HG03108 (cell line): Measurements from ENCODE around the gene FDX2.

Source experiments
- ATAC-seq: cut with Tn5 transposase; IDR thresholded peaks from one replicate; pipeline ENCODE4 v1.9.1; 2021; ENCODE audit warnings: moderate library complexity; ENCODE audit not compliant: unreplicated experiment

The FDX2 gene

DNA sequence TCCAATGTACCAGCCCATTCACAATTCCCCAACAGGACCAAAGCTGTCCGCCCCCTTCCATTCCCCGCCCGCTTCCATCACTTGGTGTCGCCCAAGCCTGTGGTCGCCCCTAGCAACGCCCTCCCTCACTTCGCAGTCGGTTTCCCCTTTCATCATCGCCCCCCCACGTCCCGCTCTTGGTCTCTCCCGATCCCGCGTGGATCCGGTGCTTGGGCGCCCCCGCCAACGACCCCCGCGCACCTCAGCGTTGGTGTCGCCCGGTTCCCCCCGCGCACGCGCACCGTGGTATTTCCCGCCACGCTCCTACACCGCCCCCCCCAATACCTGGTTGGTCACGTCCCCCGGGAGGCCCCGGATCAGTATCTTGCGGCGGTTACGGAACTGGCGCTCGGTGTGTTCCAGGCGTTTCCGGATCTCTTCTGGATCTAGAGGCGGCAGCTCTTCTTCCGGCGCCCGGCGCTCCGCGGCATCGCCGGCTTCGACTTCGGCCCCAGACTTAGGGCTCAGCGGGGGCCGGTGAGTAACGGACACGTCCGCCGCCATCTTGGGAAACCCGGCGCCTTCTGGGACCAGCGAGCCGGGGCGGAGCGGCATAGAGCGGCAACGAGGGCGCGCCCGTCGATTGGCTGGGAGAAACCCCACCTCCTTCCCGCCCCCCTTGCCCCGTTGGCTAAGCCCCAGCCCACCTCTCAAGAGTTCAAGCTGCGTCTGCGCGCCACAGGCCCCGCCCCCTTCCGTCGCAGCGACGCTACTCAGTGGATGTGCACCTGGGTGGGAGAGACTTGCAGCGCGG, 17.3 kb upstream of the FDX2 start, which contains the start of gene RAVER1:
RAVER1 (minus strand) TSS at position 565 of the 793 bp plus-strand sequence; CDS start at position 543, 22 bp downstream.
- peak; percentile 81 for ATAC-seq

DNA sequence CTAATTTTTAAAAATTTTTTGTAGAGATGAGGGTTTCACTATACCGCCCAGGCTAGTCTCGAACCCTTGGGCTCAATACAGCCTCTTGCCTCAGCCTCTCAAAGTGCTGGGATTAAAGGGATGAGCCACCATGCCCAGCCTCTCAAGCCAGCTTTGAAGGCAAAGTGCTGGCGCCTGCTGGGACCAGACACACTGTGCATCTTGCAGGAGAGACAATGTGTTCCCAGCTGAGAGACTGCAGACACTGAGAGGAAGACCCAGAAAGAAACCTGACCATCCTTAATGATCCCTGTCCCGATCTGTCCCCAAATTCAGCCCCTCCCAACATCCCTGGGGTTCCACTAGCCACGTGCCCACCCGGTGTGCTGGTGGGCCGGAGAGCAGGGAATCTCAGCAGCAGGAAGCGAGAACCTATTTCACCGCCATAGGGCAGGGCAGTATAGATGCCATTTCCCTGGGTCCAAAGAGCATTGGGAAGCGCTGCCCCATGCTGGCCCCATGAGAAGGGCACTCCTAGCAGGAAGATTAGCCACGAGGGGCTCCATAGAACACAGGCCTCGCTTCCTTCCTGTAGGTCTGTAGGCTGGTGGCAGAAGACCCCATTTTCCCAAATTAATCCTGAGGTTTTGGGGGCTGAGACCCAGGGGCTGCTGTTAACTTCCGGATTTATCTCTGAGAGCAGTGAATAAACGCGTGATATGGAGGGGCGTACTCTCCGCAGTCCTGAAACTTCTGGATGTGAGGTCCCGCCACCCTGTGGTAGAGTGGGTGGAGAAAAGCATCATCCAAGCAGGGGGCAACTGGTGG, 16.5 kb upstream of the FDX2 start:
- ATAC-seq = no peak

DNA sequence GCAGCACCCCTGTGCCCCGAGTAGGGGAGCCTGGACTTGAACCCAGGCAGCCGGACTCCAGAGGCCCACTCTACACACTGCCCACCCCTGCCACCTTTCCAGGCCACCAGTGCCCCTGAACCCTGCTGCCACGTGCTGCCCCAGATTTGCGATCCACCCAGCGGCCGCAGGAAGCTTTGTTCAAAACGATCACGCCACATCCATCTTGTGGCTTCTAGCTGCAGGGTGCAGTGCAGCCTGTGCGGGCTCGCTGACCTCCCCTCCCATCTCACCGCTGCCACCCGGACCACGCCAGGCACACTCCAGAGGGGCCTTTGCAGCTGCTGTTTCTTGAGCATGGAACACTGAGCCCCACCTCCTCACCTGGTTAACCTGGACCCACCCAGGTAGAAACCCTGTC, 13.7 kb upstream of the FDX2 start:
- ATAC-seq = no peak

DNA sequence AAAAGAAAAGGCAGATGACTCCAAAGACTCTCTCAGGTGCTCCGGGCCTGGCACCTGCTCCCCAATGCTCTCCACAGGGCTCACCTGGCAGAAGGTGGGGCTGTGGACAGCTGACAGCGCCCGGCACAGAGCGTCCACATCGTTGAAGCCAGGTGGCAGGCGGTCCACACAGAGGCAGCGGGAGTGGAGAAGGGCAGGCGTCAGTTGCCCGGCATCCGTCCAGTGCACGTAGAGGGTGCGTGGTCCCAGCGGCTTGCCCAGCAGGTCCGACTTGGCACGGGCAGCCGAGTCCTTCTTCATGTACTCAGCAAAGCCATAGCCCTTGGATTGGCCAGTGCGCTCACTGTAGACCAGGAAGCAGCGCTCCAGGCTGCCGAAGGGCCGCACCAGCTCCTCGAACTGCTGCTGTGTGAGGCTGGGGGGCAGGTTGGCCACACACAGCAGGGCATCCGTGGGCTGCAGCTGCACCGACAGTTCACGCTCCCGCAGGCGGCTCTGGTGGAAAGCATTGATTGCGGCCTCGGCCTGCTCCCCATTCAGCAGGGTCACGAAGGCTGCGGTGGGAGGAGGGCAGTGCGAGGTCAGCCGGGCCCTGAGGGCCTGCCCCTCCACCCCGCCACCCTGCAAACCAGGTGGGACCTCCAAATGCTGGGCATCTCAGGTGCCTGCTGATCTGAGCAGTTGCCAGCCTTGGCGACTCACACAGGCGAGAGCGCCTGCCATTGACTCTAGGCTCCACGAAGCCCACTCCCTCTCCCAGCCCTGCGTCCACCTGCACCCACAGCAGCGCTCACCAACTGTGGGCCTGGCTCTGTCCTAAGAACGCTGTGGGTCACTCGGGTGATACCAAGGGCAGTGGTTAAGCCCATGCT, 13.0 kb upstream of the FDX2 start:
- no peak for ATAC-seq

DNA sequence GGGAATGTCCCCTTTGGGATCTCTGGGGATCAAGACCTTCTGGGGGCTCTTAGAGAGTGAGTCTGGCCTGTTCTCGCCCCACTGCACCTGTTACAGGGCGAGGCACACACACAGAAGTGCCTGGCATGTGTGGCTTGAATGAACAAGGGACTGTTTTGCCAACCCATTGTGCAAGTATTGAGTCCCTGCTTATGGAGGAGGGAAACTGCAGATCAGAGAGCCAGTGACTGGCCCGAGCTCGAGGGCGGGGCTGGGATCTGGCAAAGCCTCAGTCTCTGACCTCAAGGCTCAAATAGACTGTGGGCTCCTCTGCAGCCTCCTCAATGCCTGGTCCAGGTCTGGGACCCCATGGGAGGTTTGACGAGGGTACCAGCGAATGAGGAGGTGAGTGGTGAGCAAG, 12.0 kb upstream of the FDX2 start:
- no peak for ATAC-seq

DNA sequence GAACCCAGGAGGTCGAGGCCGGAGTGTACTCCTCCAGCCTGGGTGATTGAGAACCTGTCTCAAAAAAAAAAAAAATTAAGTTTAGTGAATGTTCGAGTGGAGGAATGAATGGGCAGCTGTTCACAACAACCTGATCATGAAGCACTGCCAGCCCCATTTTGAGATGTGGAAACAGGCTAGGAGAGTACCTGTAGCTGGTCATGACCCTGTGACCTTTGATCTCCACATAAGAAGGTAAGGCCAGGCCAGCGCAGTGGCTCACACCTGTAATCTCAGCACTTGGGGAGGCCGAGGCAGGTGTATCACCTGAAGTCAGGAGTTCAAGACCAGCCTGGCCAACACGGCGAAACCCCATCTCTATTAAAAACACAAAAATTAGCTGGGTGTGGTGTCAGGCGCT, 9.9 kb upstream of the FDX2 start:
- ATAC-seq = no peak

DNA sequence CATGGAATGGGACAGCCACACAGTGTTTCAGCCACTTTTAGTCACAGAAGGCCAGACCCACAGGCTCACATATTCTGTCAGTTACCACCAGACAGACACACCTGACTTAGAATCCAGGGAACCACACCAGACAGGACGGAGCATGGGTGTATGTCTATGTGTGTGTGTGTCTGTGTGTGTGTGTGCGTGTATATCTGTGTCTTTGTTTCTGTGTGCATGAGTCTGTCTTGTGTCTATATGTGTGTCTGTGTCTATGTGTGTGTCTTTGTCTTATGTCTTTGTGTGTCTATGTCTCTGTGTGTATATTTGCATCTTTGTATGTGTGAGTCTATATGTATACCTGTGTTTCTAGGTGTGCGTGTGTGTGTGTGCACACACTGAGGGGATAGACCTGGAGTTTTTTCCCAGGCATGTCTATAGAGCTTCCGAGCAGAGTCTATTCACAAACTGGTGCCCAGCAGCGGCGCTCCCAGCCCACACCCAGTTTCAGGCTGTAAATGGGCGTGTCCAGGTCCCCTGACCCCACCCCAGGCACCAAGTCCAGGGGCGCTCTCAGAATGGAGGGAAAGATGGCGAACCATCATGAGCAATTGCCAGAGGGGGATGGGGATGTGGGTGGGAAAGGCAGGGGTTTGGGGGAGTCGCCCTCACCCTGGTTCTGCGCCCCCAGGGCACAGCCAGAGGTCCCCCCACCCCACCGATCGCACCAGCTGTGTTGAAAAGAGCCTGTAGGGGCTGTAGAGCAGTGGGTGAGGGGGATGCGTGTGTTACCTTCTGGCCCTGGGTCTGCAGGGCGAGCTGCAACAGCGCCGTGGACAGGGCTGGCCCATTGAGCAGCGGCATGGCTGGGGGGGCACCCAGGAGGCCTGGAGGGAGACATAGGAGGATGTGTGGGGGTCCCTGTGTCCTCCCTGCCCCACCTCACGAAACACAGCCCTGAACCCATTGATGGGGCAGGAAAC, 6.3 kb upstream of the FDX2 start:
- no peak for ATAC-seq

DNA sequence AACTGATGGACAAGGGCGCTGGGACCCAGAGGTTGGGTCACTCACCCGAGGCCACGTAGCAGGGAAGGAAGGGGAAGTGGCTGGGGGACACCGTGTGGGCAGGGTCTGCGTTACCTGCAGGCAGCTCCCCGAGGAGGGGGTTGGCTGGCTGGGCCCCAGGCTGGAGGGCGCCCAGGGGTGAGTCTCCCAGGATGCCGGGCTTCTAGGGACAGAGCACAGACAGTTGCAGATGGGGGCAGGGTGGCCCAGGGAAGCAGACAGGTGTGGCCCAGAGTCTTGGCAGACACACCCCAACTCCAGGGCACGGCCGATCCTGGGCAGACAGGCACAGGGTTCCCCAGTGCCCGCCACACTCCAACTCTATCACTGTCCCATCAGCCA, 5.6 kb upstream of the FDX2 start:
- no peak for ATAC-seq

DNA sequence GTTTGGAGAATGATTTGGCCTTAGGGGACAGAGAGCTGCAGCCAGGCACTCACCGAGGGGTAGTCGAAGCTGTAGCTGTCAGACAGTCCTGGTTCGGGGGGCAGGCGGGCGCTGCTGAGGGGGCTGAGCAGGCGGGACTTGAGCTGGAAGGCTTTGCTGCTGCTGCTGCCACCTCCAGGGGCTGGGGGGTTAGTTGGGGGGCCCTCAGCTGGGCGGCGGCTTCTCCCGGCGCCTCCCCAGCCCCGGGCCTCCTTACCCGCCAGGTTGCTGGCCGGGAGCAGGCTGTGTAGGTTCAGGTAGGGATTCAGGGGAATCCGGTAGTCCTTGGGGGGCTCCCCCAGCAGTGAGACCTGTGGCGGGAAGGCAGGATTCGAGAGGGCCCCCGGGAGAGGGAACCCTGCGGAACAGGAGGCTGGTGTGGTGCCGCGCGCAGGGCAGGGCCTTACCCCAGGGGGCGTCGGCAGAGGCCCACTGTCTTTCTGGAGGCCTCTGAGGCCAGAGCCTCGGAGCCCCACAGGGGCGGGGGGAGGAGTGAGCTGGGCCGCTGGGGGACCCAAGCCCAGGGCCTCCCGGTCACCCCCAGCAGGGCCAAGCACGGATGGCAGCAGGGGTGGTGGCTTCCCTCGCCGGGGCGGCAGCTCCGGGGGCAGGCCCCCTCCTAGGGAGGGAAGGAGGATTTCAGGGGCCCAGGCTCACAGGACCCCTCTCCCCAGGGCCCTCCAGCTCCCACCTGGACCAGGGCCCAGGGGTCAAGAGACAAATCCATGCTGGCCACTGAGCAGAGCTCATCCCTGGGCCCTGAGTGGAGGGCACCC, 5.0 kb upstream of the FDX2 start:
- ATAC-seq = no peak

DNA sequence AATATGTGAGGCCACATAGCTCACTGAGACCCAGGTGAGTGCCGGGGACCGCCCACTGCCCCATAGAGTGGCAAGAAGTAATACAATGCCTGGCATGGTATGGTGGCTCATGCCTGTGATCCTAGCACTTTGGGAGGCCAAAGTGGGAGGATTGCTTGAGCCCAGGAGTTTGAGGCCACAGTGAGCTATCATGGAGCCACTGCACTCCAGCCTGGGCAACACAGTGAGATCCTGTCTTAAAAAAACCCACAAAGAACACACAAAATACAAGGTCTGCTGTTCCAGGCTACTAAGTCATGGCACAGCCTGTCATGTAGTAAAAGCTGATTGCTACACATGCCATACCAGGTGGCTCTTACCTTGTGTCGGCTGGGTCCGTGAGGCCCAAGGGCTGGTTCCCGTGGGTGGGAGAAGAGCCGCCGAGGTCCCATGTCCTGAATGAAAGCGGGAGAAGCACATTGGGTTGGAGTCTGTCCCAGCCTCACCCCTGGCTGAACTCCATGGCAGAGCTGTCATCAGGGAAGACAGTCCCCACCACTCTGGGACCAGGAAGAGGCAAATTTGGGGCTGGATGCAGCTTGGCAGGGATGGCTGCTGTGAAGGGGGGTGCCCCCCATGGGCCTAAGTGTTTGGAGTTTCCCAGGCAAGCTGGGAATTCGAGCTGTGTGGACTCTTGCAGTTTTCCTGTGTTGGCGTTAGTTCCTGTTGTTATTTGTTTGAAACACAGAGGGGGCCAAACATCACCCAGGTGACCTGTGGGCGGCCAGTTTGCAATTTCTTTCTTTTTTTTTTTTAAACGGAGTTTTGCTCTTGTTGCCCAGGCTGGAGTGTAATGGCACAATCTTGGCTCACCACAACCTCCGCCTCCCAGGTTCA, 3.2 kb upstream of the FDX2 start:
- no peak for ATAC-seq

DNA sequence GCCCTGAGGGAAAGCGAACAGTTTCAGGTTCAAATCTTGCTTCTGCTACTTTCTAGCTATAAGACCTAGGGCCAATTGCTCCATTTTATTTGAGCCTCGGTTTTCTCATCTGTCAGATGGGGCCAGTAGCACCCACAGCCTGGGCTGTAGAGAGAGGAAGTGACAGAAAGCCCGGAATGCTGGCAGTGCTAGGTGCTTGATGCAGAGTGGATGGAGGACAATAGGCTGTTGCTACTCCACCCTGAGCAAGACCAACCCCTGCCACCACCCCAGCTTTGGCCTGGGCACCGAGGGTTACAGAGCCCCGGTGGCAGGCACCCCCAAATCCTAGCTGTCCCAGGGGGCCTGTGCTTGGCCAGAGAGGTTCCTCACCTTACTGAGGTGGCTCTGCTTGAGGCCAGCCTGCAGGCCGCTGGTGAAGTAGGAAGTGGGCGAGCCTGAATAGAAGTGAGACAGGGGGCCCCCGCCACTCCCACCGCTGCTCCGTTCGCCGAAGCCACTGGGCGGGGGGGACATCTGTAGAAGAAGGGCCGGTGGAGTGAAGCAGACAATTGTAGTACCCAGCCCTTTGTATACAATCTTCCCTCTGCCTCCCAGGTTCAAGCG, 2.1 kb upstream of the FDX2 start:
- ATAC-seq = no peak

DNA sequence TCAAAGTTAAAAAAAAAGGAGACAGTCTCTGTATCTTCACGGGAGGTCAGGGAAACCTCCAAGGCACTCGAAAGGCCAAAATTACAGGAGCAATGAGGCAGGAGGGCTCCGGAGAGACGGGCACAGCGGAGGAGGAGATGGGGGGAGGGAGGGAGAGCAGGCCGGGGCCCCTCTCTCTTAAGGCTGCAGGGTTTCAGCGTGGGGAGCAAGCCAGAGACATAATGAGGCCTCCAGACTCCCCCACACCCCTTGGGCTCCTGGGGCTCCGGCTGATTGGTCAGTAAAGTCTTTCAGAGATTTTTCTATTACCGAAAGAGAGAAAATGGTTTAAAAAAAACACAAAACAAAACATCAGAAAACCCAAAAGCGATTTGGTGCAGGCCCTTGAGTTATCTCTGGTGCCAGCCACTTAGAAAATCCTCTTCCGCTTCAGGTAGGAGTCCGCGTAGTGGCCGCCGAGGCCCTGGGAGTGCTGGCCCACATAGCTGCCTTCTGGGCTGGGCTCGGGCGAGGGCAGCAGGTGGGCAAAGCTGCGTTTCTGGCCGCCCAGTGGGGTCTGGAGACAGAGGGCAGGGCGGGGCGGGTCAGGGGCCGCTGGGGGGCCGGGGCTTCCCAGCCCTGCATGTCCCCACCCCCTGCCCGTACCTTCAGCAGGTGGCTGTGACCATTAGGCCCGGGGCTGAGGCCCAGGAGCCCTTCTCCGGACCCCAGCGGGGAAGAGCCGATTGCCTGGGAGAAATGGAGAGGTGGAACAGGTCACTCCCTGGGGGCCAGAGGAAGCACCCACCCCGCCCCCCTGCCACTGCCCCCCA, 1.4 kb upstream of the FDX2 start:
- ATAC-seq = no peak

DNA sequence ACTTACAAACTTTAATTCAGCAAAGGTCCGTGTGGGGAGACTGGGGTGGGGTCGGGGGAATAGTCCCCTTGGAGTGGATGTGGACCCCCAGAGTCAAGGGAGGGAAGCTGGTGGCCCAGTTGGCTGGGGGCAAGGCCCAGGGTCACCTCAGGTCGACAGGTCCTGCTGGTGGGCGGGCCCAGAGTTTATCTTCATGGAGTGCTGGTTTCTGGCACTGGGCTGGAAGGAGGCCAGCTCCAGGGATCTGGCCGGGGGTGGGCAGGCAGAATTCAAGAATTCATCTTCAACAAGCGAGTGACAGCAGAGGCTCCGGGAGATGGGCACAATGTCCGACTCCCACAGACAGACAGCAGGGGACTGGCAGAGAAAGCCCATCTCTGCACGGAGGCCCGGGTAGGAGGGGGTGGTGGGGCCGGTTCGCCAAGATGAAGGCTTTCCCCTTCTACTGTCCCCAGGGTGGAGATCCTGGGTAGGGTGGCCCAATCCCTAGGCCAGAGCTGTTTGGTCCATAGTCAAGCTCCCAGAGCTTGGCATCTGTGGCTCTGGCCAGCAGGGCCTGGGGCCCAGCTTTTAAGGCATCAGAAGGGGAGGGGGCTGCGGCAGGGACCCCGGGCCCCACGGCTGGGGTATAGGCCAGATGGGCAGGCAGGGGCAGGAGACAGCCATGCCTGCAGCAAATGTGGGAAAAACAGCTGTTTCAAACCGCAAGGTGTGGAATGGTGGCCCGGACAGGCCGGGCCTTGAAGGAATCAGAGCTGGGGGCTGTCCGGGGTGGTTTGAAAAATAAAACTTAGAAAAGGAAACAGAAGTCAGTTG, 622 bp upstream of the FDX2 start:
- ATAC-seq = no peak

DNA sequence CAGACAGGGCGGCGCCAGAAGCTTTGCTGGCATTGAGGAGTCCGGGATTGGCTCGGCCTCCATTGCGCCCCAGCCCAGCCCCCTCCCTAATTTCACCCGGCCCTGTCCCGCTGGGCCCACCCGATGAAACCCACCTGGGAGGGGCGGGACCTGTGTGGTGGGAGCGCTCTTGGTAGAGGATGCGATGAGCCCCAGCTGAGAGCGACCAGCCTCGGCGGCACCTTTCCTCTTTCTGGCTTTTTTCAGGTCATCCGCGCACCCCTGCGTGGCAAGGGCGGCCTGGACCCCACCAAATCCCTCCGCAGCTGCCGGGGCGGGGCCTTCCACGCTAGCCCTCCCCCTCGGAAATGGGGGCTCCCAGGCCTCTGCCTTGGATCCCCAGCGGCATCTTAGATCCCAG, 6.4 kb downstream of the FDX2 start, which contains the start of gene ZGLP1:
ZGLP1 (minus strand) TSS at position 393 of the 400 bp plus-strand sequence.
- no peak for ATAC-seq

DNA sequence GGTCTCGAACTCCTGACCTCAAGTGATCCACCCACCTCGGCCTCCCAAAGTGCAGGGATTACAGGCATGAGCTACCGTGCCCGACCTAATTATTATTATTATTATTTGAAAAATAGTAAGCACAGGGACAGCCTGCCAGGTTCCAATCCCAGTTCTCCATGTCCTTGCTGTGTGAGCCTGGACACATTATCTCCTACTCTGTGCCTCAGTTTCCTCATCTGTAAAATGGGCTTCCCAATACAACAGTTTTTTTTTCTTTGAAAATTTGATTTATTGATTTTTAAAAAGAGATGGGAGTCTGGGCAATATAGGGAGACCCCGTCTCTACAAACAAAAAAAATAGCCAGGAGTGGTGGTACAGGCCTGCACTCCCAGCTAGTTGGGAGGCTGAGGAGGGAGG, 9.5 kb downstream of the FDX2 start:
- ATAC-seq = no peak

DNA sequence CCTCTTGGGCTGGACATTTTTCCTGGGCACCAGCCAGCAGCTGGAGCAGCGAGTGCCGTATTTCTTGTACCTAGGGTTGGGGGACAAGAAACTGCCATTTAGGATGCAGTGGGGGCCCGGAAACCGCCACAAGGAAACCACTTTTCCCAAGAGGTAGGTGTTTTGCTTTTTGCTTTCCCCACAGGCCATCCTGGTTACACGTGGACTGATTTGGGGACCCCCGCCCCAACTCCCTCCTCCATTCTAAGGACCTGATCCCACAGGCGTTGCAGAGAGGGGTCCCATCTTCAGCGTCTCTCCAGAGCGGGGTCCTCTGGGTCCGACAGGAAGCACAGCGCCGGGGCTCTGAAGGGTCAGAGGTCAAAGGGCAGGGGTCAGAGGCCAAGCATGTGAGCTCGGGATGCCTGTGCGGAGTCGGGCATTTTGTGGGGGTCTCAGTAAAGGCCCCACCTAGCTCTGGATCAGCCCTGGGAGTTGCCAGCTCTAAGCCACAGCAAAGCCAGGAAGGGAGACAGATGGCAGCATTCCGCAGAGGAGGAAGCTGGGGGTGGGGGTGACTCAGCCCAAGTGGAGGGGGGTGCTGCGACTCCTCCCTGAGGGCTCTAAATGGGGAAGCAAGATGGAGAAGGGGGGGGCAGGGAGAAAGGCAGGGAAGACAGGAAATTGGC, 10.5 kb downstream of the FDX2 start:
- no peak for ATAC-seq
